ENCODE data around the gene MFSD6L.
A peak's percentile ranks its signal among the peaks of the same experiment; 100 is the strongest.

MFSD6L gene

GRCh38 chr17:8825802-8826201, 26.6 kb upstream of the MFSD6L start:
- Histone ChIP-seq H3K4me3 (ENCODE audit: low read depth in 1 of 2, low read length in 2 of 2) (no peak overlapping the region), H3K36me3 (ENCODE audit: control insufficient read depth in 1 of 2, insufficient read depth in 2 of 2, low read length in 2 of 2) (peaks cover 0 to 6% of the 10 kb centered on the region in 2 donors), H3K4me1 (ENCODE audit: control insufficient read depth in 1 of 2, insufficient read depth in 2 of 2, low read length in 2 of 2) (no peaks in the 10 kb centered on the region), H3K9me3 (ENCODE audit: control insufficient read depth in 1 of 2, low read length in 2 of 2) (no peaks in the 10 kb centered on the region), H3K27me3 (ENCODE audit: control insufficient read depth in 1 of 2, insufficient read depth in 2 of 2, low read length in 2 of 2) (no peaks in the 10 kb centered on the region), H3K27ac (ENCODE audit: low read depth, low read length) (no peak overlapping the region), H3K9ac (ENCODE audit: low read depth in 1 of 2, low read length in 2 of 2) (no peak overlapping the region)

- no peak overlapping the region for H3K9ac ChIP-seq (ENCODE audit: low read depth in 1 of 2, low read length in 2 of 2)
- no peak overlapping the region for H3K4me3 ChIP-seq (ENCODE audit: low read depth in 1 of 2, low read length in 2 of 2)
- no peaks in the 10 kb centered on the region for H3K36me3 ChIP-seq (ENCODE audit: control insufficient read depth in 1 of 2, insufficient read depth in 2 of 2, low read length in 2 of 2)
- no peak overlapping the region for H3K27ac ChIP-seq (ENCODE audit: low read depth, low read length)
- no peaks in the 10 kb centered on the region for H3K27me3 ChIP-seq (ENCODE audit: control insufficient read depth in 1 of 2, insufficient read depth in 2 of 2, low read length in 2 of 2)
- H3K9me3 ChIP-seq (ENCODE audit: control insufficient read depth in 1 of 2, low read length in 2 of 2): no peaks in the 10 kb centered on the region
- no peaks in the 10 kb centered on the region for H3K4me1 ChIP-seq (ENCODE audit: control insufficient read depth in 1 of 2, insufficient read depth in 2 of 2, low read length in 2 of 2)
Observed at GRCh38 chr17:8823279-8823678, 24.1 kb upstream of the MFSD6L start.

- Histone ChIP-seq H3K4me1 (ENCODE audit: control insufficient read depth in 1 of 2, insufficient read depth in 2 of 2, low read length in 2 of 2) (no peaks in the 10 kb centered on the region), H3K9me3 (ENCODE audit: control insufficient read depth in 1 of 2, low read length in 2 of 2) (no peaks in the 10 kb centered on the region), H3K36me3 (ENCODE audit: control insufficient read depth in 1 of 2, insufficient read depth in 2 of 2, low read length in 2 of 2) (no peaks in the 10 kb centered on the region), H3K9ac (ENCODE audit: low read depth in 1 of 2, low read length in 2 of 2) (no peak overlapping the region), H3K27me3 (ENCODE audit: control insufficient read depth in 1 of 2, insufficient read depth in 2 of 2, low read length in 2 of 2) (no peaks in the 10 kb centered on the region), H3K4me3 (ENCODE audit: low read depth in 1 of 2, low read length in 2 of 2) (no peak overlapping the region), H3K27ac (ENCODE audit: low read depth, low read length) (no peak overlapping the region)
Observed at GRCh38 chr17:8822401-8823035, 23.4 kb upstream of the MFSD6L start.

- Histone ChIP-seq H3K27me3 (ENCODE audit: control insufficient read depth in 1 of 2, insufficient read depth in 2 of 2, low read length in 2 of 2) (no peaks in the 10 kb centered on the region), H3K9me3 (ENCODE audit: control insufficient read depth in 1 of 2, low read length in 2 of 2) (no peaks in the 10 kb centered on the region), H3K9ac (ENCODE audit: low read depth in 1 of 2, low read length in 2 of 2) (no peak overlapping the region), H3K27ac (ENCODE audit: low read depth, low read length) (no peak overlapping the region), H3K36me3 (ENCODE audit: control insufficient read depth in 1 of 2, insufficient read depth in 2 of 2, low read length in 2 of 2) (no peaks in the 10 kb centered on the region), H3K4me1 (ENCODE audit: control insufficient read depth in 1 of 2, insufficient read depth in 2 of 2, low read length in 2 of 2) (no peaks in the 10 kb centered on the region), H3K4me3 (ENCODE audit: low read depth in 1 of 2, low read length in 2 of 2) (no peak overlapping the region)
Observed at GRCh38 chr17:8821446-8822105, 22.4 kb upstream of the MFSD6L start.

GRCh38 chr17:8820311-8821010, 21.3 kb upstream of the MFSD6L start:
- Histone ChIP-seq H3K4me3 (ENCODE audit: low read depth in 1 of 2, low read length in 2 of 2) (no peak overlapping the region), H3K27ac (ENCODE audit: low read depth, low read length) (no peak overlapping the region), H3K9ac (ENCODE audit: low read depth in 1 of 2, low read length in 2 of 2) (no peak overlapping the region), H3K27me3 (ENCODE audit: control insufficient read depth in 1 of 2, insufficient read depth in 2 of 2, low read length in 2 of 2) (no peaks in the 10 kb centered on the region), H3K4me1 (ENCODE audit: control insufficient read depth in 1 of 2, insufficient read depth in 2 of 2, low read length in 2 of 2) (no peaks in the 10 kb centered on the region), H3K9me3 (ENCODE audit: control insufficient read depth in 1 of 2, low read length in 2 of 2) (no peaks in the 10 kb centered on the region), H3K36me3 (ENCODE audit: control insufficient read depth in 1 of 2, insufficient read depth in 2 of 2, low read length in 2 of 2) (no peaks in the 10 kb centered on the region)

GRCh38 chr17:8818654-8819330, 19.6 kb upstream of the MFSD6L start:
- H3K4me1 ChIP-seq (ENCODE audit: control insufficient read depth in 1 of 2, insufficient read depth in 2 of 2, low read length in 2 of 2): no peaks in the 10 kb centered on the region
- no peak overlapping the region for H3K9ac ChIP-seq (ENCODE audit: low read depth in 1 of 2, low read length in 2 of 2)
- H3K9me3 ChIP-seq (ENCODE audit: control insufficient read depth in 1 of 2, low read length in 2 of 2): no peaks in the 10 kb centered on the region
- H3K27ac ChIP-seq (ENCODE audit: low read depth, low read length): no peak overlapping the region
- no peaks in the 10 kb centered on the region for H3K36me3 ChIP-seq (ENCODE audit: control insufficient read depth in 1 of 2, insufficient read depth in 2 of 2, low read length in 2 of 2)
- no peak overlapping the region for H3K4me3 ChIP-seq (ENCODE audit: low read depth in 1 of 2, low read length in 2 of 2)
- no peaks in the 10 kb centered on the region for H3K27me3 ChIP-seq (ENCODE audit: control insufficient read depth in 1 of 2, insufficient read depth in 2 of 2, low read length in 2 of 2)

- Histone ChIP-seq H3K4me1 (ENCODE audit: control insufficient read depth in 1 of 2, insufficient read depth in 2 of 2, low read length in 2 of 2) (no peaks in the 10 kb centered on the region), H3K27me3 (ENCODE audit: control insufficient read depth in 1 of 2, insufficient read depth in 2 of 2, low read length in 2 of 2) (no peaks in the 10 kb centered on the region), H3K36me3 (ENCODE audit: control insufficient read depth in 1 of 2, insufficient read depth in 2 of 2, low read length in 2 of 2) (no peaks in the 10 kb centered on the region), H3K9me3 (ENCODE audit: control insufficient read depth in 1 of 2, low read length in 2 of 2) (no peaks in the 10 kb centered on the region), H3K4me3 (ENCODE audit: low read depth in 1 of 2, low read length in 2 of 2) (no peak overlapping the region), H3K27ac (ENCODE audit: low read depth, low read length) (no peak overlapping the region), H3K9ac (ENCODE audit: low read depth in 1 of 2, low read length in 2 of 2) (no peak overlapping the region)
Observed at GRCh38 chr17:8818047-8818446, 18.9 kb upstream of the MFSD6L start.

GRCh38 chr17:8806926-8807550, 7.9 kb upstream of the MFSD6L start:
- no peak overlapping the region for H3K9ac ChIP-seq (ENCODE audit: low read depth in 1 of 2, low read length in 2 of 2)
- no peak overlapping the region for H3K27ac ChIP-seq (ENCODE audit: low read depth, low read length)
- no peaks in the 10 kb centered on the region for H3K27me3 ChIP-seq (ENCODE audit: control insufficient read depth in 1 of 2, insufficient read depth in 2 of 2, low read length in 2 of 2)
- H3K9me3 ChIP-seq (ENCODE audit: control insufficient read depth in 1 of 2, low read length in 2 of 2): peaks cover 3 to 5% of the 10 kb centered on the region in 2 donors
- H3K36me3 ChIP-seq (ENCODE audit: control insufficient read depth in 1 of 2, insufficient read depth in 2 of 2, low read length in 2 of 2): no peaks in the 10 kb centered on the region
- no peak overlapping the region for H3K4me3 ChIP-seq (ENCODE audit: low read depth in 1 of 2, low read length in 2 of 2)
- H3K4me1 ChIP-seq (ENCODE audit: control insufficient read depth in 1 of 2, insufficient read depth in 2 of 2, low read length in 2 of 2): peaks cover 6 to 12% of the 10 kb centered on the region in 2 donors

GRCh38 chr17:8806253-8806925, 7.2 kb upstream of the MFSD6L start:
- Histone ChIP-seq H3K4me3 (ENCODE audit: low read depth in 1 of 2, low read length in 2 of 2) (no peak overlapping the region), H3K4me1 (ENCODE audit: control insufficient read depth in 1 of 2, insufficient read depth in 2 of 2, low read length in 2 of 2) (peaks cover 6 to 12% of the 10 kb centered on the region in 2 donors), H3K27ac (ENCODE audit: low read depth, low read length) (peak overlapping the region; percentile 39), H3K9me3 (ENCODE audit: control insufficient read depth in 1 of 2, low read length in 2 of 2) (peaks cover 3 to 5% of the 10 kb centered on the region in 2 donors), H3K9ac (ENCODE audit: low read depth in 1 of 2, low read length in 2 of 2) (no peak overlapping the region), H3K27me3 (ENCODE audit: control insufficient read depth in 1 of 2, insufficient read depth in 2 of 2, low read length in 2 of 2) (no peaks in the 10 kb centered on the region), H3K36me3 (ENCODE audit: control insufficient read depth in 1 of 2, insufficient read depth in 2 of 2, low read length in 2 of 2) (no peaks in the 10 kb centered on the region)

Measured in duodenal mucosa (tissue), 2 donors.